Endodermal cell (in vitro differentiated cells): ENCODE measurements around the gene MAPK7. TPM values are rescaled to one million over a fixed set of nuclear protein-coding genes. Genes with fewer than 3 reads are reported as not detected.

Experiments
- DNase-seq: peaks from one replicate; pipeline ENCODE4 v3.0.0-alpha.2; 2017
- H3K27ac ChIP-seq: 2 replicates; pipeline ENCODE4 v1.5.1; 2013; ENCODE audit warnings: mild to moderate bottlenecking, low read depth, low read length, moderate library complexity
- H3K27me3 ChIP-seq: 2 replicates; pipeline ENCODE4 v1.6.1; 2013; ENCODE audit warnings: mild to moderate bottlenecking, low read length, moderate library complexity; ENCODE audit not compliant: insufficient read depth, control insufficient read depth, poor library complexity, severe bottlenecking
- H3K36me3 ChIP-seq: 2 replicates; pipeline ENCODE4 v1.7.0; 2013; ENCODE audit warnings: mild to moderate bottlenecking, low read length, moderate library complexity; ENCODE audit not compliant: control insufficient read depth, insufficient read depth
- H3K4me1 ChIP-seq: one replicate; pipeline ENCODE4 v1.7.0; 2013; ENCODE audit warnings: low read length; ENCODE audit not compliant: control insufficient read depth, insufficient read depth
- H3K4me3 ChIP-seq: 2 replicates; pipeline ENCODE4 v1.5.1; 2013; ENCODE audit warnings: mild to moderate bottlenecking, low read length, moderate library complexity
- H3K9ac ChIP-seq: 2 replicates; pipeline ENCODE4 v1.6.1; 2013; ENCODE audit warnings: mild to moderate bottlenecking, low read length, moderate library complexity; ENCODE audit not compliant: poor library complexity, severe bottlenecking; ENCODE audit errors: extremely low read depth
- H3K9me3 ChIP-seq: 2 replicates; pipeline ENCODE4 v1.6.1; 2013; ENCODE audit warnings: mild to moderate bottlenecking, low read length, moderate library complexity; ENCODE audit not compliant: control insufficient read depth
- H3K27ac Mint-ChIP-seq: 2 replicates; pipeline ENCODE4 v1.8.0; 2020; ENCODE audit warnings: mixed read lengths
- H3K27me3 Mint-ChIP-seq: 2 replicates; pipeline ENCODE4 v1.8.0; 2021; ENCODE audit warnings: mild to moderate bottlenecking, mixed read lengths; ENCODE audit not compliant: insufficient read depth
- H3K36me3 Mint-ChIP-seq: 2 replicates; pipeline ENCODE4 v1.8.0; 2020; ENCODE audit warnings: low read depth, mixed read lengths
- H3K4me1 Mint-ChIP-seq: 2 replicates; pipeline ENCODE4 v1.8.0; 2020; ENCODE audit warnings: mixed read lengths
- H3K4me3 Mint-ChIP-seq: 2 replicates; pipeline ENCODE4 v1.8.0; 2020; ENCODE audit warnings: mild to moderate bottlenecking, moderate library complexity, mixed read lengths
- H3K9me3 Mint-ChIP-seq: 2 replicates; pipeline ENCODE4 v1.8.0; 2020; ENCODE audit warnings: mild to moderate bottlenecking, mixed read lengths
- CTCF ChIP-seq: fragments of 200-600 bp; sonication (generic); conservative IDR thresholded peaks from 2 replicates; pipeline ENCODE4 v1.5.0; 2021; ENCODE audit warnings: antibody characterized with exemption, mild to moderate bottlenecking
- WGBS, 2 experiments: methylation state at CpG; one replicate each; pipeline versions ENCODE4 v1.1.5 to v1.1.7; 2013; ENCODE audit warnings: missing lambda C conversion rate in 2 of 2, mixed read lengths in 1 of 2; ENCODE audit not compliant: insufficient coverage in 1 of 2, insufficient read length in 1 of 2; 5-methylcytosine and 5-hydroxymethylcytosine counted together
- total RNA-seq, 2 donors: library from RNA; stranded (reverse); fragmentation: NEBNext Ultra II Directional in 1 of 2; extraction: Animal tissue kit (Norgen Biotek cat#: 25700) in 1 of 2; gene quantifications; 2 replicates in 1 of 2; 3 replicates in 1 of 2; pipeline ENCODE4 v1.2.1, GENCODE V29; 2021

The MAPK7 gene
- total RNA-seq, 2 donors from 2014 or later: 33.3 to 53.4 TPM

GRCh38 chr17:19368229-19368628, 10.1 kb upstream of the MAPK7 start:
- WGBS, 2 experiments: 91 to 95% methylated on average over 4 of the region's 4 CpGs
- Mint-ChIP-seq H3K4me3 (no peak overlapping the region), H3K27me3 (no peaks in the 10 kb centered on the region), H3K27ac (no peak overlapping the region), H3K9me3 (no peaks in the 10 kb centered on the region), H3K4me1 (peaks cover 14% of the 10 kb centered on the region), H3K36me3 (peaks cover 7% of the 10 kb centered on the region)
- Histone ChIP-seq H3K27me3 (no peaks in the 10 kb centered on the region), H3K4me1 (peaks cover 3% of the 10 kb centered on the region), H3K4me3 (no peak overlapping the region), H3K36me3 (no peaks in the 10 kb centered on the region), H3K9ac (no peak overlapping the region), H3K27ac (no peak overlapping the region), H3K9me3 (no peaks in the 10 kb centered on the region)
- no peak for TF ChIP-seq CTCF
- peak; percentile 31 for DNase-seq

GRCh38 chr17:19369107-19369778, 9.1 kb upstream of the MAPK7 start:
- peaks cover 7% of the 10 kb centered on the region for H3K36me3 Mint-ChIP-seq
- 95% methylated on average over 12 to 16 of the region's 16 CpGs for WGBS, 2 experiments
- Histone ChIP-seq H3K27me3 (no peaks in the 10 kb centered on the region), H3K9ac (no peak overlapping the region), H3K4me1 (no peaks in the 10 kb centered on the region), H3K36me3 (peaks cover 1% of the 10 kb centered on the region), H3K27ac (no peak overlapping the region), H3K9me3 (no peaks in the 10 kb centered on the region), H3K4me3 (no peak overlapping the region)
- DNase-seq: peak; percentile 32
- no peak overlapping the region for H3K27ac Mint-ChIP-seq
- H3K9me3 Mint-ChIP-seq: no peaks in the 10 kb centered on the region
- no peak overlapping the region for H3K4me3 Mint-ChIP-seq
- no peak for TF ChIP-seq CTCF
- H3K27me3 Mint-ChIP-seq: no peaks in the 10 kb centered on the region
- peaks cover 5% of the 10 kb centered on the region for H3K4me1 Mint-ChIP-seq

- Mint-ChIP-seq H3K27me3 (no peaks in the 10 kb centered on the region), H3K4me3 (no peak overlapping the region), H3K27ac (no peak overlapping the region), H3K9me3 (no peaks in the 10 kb centered on the region), H3K36me3 (peaks cover 12% of the 10 kb centered on the region), H3K4me1 (no peaks in the 10 kb centered on the region)
- 95% methylated on average over 9 to 12 of the region's 12 CpGs for WGBS, 2 experiments
- H3K27ac ChIP-seq: no peak overlapping the region
- no peaks in the 10 kb centered on the region for H3K27me3 ChIP-seq
- DNase-seq: peak; percentile 38
- H3K4me1 ChIP-seq: no peaks in the 10 kb centered on the region
- H3K9me3 ChIP-seq: no peaks in the 10 kb centered on the region
- H3K4me3 ChIP-seq: no peak overlapping the region
- H3K9ac ChIP-seq: no peak overlapping the region
- TF ChIP-seq CTCF: no peak
- peaks cover 9% of the 10 kb centered on the region for H3K36me3 ChIP-seq
Observed at GRCh38 chr17:19369846-19370492, 8.3 kb upstream of the MAPK7 start.
